IPS-15b (cell line): Measurements from ENCODE around the gene HOXD3.

Experiments used
- H3K27me3 ChIP-seq: one replicate; pipeline ENCODE4 v1.6.1; 2013; ENCODE audit warnings: low read length; ENCODE audit not compliant: control insufficient read depth, insufficient read depth
- H3K36me3 ChIP-seq: one replicate; pipeline ENCODE4 v1.6.1; 2013; ENCODE audit warnings: low read length; ENCODE audit not compliant: control insufficient read depth, insufficient read depth
- H3K4me1 ChIP-seq: one replicate; pipeline ENCODE4 v1.6.1; 2013; ENCODE audit warnings: mild to moderate bottlenecking, low read length; ENCODE audit not compliant: control insufficient read depth, insufficient read depth
- H3K4me3 ChIP-seq: one replicate; pipeline ENCODE4 v1.5.1; 2013; ENCODE audit warnings: low read depth, low read length
- H3K9ac ChIP-seq: one replicate; pipeline ENCODE4 v1.6.1; 2013; ENCODE audit warnings: low read depth, mild to moderate bottlenecking, low read length
- H3K9me3 ChIP-seq: one replicate; pipeline ENCODE4 v1.6.1; 2013; ENCODE audit warnings: mild to moderate bottlenecking, low read length; ENCODE audit not compliant: control insufficient read depth, insufficient read depth

The HOXD3 gene

DNA sequence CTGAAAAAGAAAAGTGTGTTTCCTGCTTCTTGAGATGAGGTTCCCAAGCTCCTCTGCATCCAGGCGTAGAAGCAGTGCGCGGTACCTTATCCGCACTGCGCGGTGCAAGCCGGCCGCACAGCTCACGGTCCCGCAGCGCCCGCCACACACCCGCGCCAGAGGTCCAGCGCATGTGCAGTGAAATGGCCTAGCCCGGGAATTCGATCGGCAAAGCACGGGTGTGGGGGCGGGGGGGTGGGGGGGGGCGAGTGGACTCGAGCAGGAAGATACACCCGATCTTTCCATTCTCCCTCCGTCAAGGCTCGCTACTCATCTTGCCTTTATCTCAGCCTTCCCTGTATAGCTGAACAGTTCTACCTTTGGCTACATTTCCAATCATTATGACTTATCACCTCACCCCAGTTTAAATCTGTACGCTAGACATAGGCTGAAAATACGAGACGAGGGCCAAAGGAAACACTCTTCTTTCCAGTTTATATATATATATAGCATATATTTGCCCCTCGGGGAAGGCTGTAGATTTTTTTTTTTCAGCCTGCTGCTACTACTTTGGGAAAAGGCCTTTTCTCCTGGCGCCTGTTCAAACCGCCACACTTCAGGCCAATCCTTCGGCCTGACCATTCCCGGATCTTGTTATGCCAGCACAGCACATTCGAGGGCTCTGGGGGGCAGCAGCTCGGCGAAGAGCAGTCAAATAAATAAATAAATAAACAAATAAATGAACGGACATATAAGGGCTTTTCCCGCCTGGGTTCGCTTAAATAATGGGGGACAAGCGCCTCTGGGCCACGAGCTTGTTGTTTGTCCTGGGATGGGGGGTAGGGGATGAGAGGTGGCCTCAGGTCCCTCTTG is 17.2 kb upstream of the HOXD3 start:
- Histone ChIP-seq H3K4me1 (peaks cover 5% of the 10 kb centered on the region), H3K36me3 (no peaks in the 10 kb centered on the region), H3K4me3 (peak overlapping the region; percentile 54), H3K27me3 (peaks cover 99% of the 10 kb centered on the region), H3K9ac (no peak overlapping the region), H3K9me3 (no peaks in the 10 kb centered on the region)

DNA sequence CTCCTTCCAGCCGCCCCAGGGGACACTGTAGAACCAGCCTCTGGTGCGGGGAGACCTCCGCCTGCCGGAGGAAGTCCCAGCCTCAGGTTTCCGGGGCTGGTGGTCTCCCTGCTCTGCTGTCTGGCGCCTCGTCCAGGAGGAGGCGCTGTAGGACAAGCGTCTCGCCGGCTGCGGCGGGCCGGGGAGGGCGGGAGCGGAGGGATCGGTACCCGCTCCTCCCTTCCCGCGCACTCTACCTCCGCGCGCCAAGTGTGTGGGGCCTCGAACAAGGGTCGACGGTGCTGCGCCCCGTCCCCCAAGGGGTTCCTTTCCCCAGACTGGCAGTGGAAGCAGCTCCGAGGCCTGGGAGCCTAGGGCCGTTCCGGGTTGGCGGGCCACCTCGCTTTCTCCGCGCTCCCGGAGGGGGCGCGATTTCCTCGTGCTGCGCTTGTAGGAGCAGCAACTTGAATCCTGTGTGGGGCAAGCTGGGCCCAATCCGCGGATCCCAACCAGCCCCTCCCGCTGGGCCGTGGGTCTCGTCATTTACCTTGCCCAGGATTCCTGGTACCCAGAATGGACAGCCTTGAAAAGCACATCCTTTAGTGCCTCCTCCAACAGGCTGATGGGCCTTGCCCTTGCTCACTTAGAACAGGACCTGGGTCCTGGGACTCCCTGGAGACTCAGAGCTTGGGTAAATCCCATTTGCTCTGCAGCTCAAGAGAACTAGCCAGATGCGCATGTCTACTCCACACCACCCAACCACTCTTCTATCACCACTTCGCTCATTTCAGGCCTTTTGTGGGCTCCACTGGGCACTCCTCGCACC is 16.4 kb upstream of the HOXD3 start:
- Histone ChIP-seq H3K9me3 (no peaks in the 10 kb centered on the region), H3K4me1 (peaks cover 5% of the 10 kb centered on the region), H3K27me3 (peaks cover 99% of the 10 kb centered on the region), H3K4me3 (peak overlapping the region; percentile 54), H3K9ac (no peak overlapping the region), H3K36me3 (no peaks in the 10 kb centered on the region)

- peaks cover 2% of the 10 kb centered on the region for H3K4me1 ChIP-seq
- H3K4me3 ChIP-seq = no peak overlapping the region
- H3K9ac ChIP-seq = no peak overlapping the region
- H3K36me3 ChIP-seq = no peaks in the 10 kb centered on the region
- peaks cover 99% of the 10 kb centered on the region for H3K27me3 ChIP-seq
- no peaks in the 10 kb centered on the region for H3K9me3 ChIP-seq
Observed at GRCh38 chr2:176142281-176142680, 14.8 kb upstream of the HOXD3 start.

- Histone ChIP-seq H3K36me3 (no peaks in the 10 kb centered on the region), H3K4me3 (no peak overlapping the region), H3K27me3 (peaks cover 98% of the 10 kb centered on the region), H3K4me1 (peaks cover 2% of the 10 kb centered on the region), H3K9me3 (no peaks in the 10 kb centered on the region), H3K9ac (no peak overlapping the region)
Observed at GRCh38 chr2:176145085-176145969, 11.8 kb upstream of the HOXD3 start.

DNA sequence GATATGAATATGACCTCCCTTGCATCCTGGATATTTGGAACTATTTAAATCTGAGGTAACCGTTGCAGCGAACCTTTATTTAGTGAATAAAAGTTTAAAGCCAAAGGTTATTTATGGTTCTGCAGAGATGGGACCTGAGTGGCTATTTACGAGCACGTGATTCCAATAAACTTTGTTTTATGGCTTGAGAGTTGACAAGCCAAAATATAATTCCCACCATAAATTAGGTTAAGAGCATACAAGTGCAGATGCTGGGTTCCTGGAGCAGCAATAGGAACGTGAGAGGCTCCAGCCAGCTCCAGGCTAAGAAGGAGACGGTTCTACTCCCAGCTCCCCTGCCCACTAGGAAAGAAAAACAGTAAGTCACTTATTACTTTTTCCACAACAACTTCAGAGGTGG is 11.0 kb upstream of the HOXD3 start:
- Histone ChIP-seq H3K4me3 (no peak overlapping the region), H3K9ac (no peak overlapping the region), H3K27me3 (peaks cover 100% of the 10 kb centered on the region), H3K4me1 (peaks cover under 1% of the 10 kb centered on the region), H3K9me3 (no peaks in the 10 kb centered on the region), H3K36me3 (no peaks in the 10 kb centered on the region)

DNA sequence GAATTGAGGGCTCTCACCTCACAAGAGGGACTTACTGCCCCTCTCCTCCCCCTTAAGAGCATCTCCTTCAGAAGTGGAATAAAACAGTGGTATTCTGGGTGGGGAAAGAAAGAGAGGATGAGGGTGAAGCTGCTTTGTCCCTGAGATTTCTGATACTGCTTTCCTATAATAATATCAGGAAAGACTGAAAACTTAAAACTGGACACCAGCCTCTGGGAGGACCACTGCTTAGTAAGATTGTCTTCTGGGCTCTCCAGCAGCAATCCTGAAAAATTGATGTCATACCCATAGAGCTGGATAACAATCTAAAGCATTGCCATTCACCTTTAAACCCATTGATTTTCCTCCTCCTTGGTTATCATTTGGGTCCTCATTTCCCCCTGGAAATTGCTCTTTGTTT is 10.5 kb upstream of the HOXD3 start:
- H3K36me3 ChIP-seq = no peaks in the 10 kb centered on the region
- no peaks in the 10 kb centered on the region for H3K9me3 ChIP-seq
- H3K9ac ChIP-seq = no peak overlapping the region
- no peaks in the 10 kb centered on the region for H3K4me1 ChIP-seq
- peaks cover 100% of the 10 kb centered on the region for H3K27me3 ChIP-seq
- no peak overlapping the region for H3K4me3 ChIP-seq

DNA sequence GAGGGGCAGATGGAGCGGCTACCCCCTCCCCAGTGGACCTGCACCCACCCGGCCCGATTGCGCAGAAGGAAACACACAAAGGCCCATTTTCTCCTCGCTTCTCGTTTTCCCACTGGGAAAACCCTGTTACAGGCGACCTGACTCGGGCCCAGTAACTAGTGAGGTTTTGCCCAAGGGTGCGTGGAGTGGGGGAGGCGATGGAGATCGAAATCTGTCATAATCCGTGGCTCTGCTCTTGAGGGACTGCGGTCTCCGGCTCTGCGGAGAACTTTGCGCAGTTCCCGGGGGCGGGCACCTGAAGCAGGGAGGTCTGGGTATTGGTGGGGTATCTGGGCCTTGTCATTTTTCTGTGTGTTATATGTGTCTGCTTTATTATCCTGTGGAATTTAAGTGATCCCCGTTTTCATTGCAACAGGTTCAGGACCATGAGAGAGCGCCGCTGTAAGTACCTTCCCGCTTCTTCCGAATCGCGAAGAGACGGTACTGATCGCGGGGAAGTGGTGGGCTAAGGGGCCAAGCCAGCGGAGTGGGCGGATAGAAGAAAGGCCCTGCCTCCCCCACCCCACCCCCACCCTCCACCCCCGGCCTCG is 9.8 kb upstream of the HOXD3 start:
- no peaks in the 10 kb centered on the region for H3K4me1 ChIP-seq
- peak overlapping the region; percentile 13 for H3K4me3 ChIP-seq
- no peaks in the 10 kb centered on the region for H3K36me3 ChIP-seq
- H3K9ac ChIP-seq = no peak overlapping the region
- H3K9me3 ChIP-seq = no peaks in the 10 kb centered on the region
- H3K27me3 ChIP-seq = peaks cover 100% of the 10 kb centered on the region

DNA sequence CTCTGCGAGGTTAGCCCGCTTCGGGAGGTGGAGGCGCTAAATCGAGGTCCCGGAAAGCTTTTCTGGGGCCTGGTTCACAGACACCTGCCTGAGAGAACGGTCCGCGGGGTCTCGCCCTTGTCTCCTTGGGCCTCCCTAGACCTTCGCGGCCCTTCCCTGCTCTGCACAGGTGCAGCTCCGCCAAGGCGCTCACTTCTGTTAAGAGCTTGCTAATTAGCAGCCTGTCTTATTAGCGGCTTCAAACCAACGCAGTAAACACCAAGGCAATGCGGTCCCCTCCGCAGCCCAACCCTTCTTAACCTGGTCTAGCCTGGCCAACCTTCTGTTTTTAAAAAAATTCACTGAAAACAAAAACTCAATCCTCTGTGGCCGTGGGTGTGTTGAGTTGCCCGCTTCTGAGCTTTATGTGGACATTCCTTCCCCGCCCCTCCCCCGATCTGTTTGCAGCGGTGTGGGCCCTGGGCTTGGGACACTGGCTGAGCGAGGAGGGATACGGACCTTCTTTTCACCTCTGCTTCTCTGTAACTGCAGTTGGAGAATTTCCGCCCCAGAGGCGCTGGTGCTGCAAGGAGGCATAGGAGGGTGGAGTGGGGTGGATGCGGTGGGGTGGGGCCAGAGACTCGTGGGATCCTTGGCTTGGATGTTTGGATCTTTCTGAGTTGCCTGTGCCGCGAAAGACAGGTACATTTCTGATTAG is 9.2 kb upstream of the HOXD3 start:
- H3K36me3 ChIP-seq = no peaks in the 10 kb centered on the region
- no peaks in the 10 kb centered on the region for H3K9me3 ChIP-seq
- H3K4me3 ChIP-seq = peak overlapping the region; percentile 32
- H3K4me1 ChIP-seq = no peaks in the 10 kb centered on the region
- peaks cover 100% of the 10 kb centered on the region for H3K27me3 ChIP-seq
- no peak overlapping the region for H3K9ac ChIP-seq

GRCh38 chr2:176148751-176149421 is 8.2 kb upstream of the HOXD3 start:
- Histone ChIP-seq H3K4me3 (peak overlapping the region; percentile 32), H3K9me3 (no peaks in the 10 kb centered on the region), H3K9ac (no peak overlapping the region), H3K36me3 (no peaks in the 10 kb centered on the region), H3K4me1 (no peaks in the 10 kb centered on the region), H3K27me3 (peaks cover 100% of the 10 kb centered on the region)

DNA sequence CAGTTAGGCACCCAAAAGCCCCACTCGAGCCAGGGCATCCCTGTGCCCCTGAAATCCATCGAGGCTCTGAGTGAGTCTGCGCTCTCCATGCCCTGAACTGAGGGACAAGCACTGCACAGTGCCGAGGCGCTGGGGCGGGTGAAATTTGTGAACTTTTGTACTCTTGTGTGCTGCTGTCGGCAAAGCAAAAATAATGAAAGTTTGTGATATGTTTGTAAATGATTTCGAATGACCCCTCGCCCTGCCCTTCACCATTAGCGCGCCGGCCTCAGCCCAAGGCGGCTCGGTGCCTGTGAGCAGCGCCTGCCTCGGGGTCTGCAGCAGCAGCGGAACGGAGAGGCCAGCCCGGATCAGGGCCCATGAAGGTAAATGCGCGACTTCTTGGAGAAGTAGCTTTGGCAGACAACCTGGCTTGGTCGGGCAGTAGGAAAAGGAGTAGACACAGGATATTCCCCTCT is 7.6 kb upstream of the HOXD3 start:
- Histone ChIP-seq H3K27me3 (peaks cover 100% of the 10 kb centered on the region), H3K36me3 (no peaks in the 10 kb centered on the region)

More for the DNA sequence above, 7.6 kb upstream of the HOXD3 start:
- Histone ChIP-seq H3K9me3 (no peaks in the 10 kb centered on the region), H3K4me1 (no peaks in the 10 kb centered on the region), H3K4me3 (peak overlapping the region; percentile 16), H3K9ac (no peak overlapping the region)
